Ectodermal cell (in vitro differentiated cells): Measurements from ENCODE around the gene TUBB4A.

Experiments
- H3K27ac ChIP-seq: 2 replicates; pipeline ENCODE4 v1.7.0; 2013; ENCODE audit warnings: mild to moderate bottlenecking, low read depth, low read length; ENCODE audit not compliant: insufficient read depth, poor library complexity, severe bottlenecking
- H3K27me3 ChIP-seq: 2 replicates; pipeline ENCODE4 v1.7.0; 2013; ENCODE audit warnings: mild to moderate bottlenecking, low read length; ENCODE audit not compliant: insufficient read depth, control insufficient read depth, poor library complexity, severe bottlenecking
- H3K36me3 ChIP-seq: one replicate; pipeline ENCODE4 v1.7.0; 2013; ENCODE audit warnings: low read length; ENCODE audit not compliant: control insufficient read depth, insufficient read depth
- H3K4me1 ChIP-seq: one replicate; pipeline ENCODE4 v1.7.0; 2013; ENCODE audit warnings: low read length; ENCODE audit not compliant: control insufficient read depth, insufficient read depth
- H3K4me3 ChIP-seq: 2 replicates; pipeline ENCODE4 v1.7.0; 2013; ENCODE audit warnings: low read depth, low read length, control low read depth; ENCODE audit not compliant: insufficient read depth
- H3K9me3 ChIP-seq: 2 replicates; pipeline ENCODE4 v1.7.0; 2013; ENCODE audit warnings: mild to moderate bottlenecking, low read length, moderate library complexity; ENCODE audit not compliant: control insufficient read depth
- WGBS, 2 experiments: methylation state at CpG; one replicate each; pipeline ENCODE4 v1.1.7; 2013; ENCODE audit warnings: missing lambda C conversion rate in 2 of 2; 5-methylcytosine and 5-hydroxymethylcytosine counted together

TUBB4A gene

DNA sequence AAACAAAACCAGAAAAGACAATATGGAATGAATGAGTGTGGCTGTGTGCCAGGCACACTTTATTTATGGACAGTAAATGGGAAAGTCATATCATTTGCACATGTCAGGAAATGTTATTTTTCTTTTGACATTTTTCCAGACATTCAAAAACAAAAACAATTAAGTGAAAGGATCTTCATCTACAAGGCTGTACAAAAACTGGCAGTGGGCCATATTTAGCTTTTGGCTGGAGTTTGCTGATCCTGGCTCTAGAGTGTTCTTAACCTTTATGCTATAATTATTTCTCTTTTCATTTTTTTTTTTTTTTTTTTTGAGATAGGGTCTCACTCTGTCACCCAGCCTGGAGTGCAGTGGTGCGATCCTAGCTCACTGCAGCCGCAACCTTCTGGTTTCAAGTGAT is 22.2 kb upstream of the TUBB4A start:
- Histone ChIP-seq H3K27me3 (peaks cover under 1% of the 10 kb centered on the region), H3K9me3 (no peaks in the 10 kb centered on the region), H3K4me3 (no peak overlapping the region), H3K4me1 (no peaks in the 10 kb centered on the region), H3K27ac (no peak overlapping the region), H3K36me3 (no peaks in the 10 kb centered on the region)
- 89 to 98% methylated on average over 2 of the region's 2 CpGs for WGBS, 2 experiments

DNA sequence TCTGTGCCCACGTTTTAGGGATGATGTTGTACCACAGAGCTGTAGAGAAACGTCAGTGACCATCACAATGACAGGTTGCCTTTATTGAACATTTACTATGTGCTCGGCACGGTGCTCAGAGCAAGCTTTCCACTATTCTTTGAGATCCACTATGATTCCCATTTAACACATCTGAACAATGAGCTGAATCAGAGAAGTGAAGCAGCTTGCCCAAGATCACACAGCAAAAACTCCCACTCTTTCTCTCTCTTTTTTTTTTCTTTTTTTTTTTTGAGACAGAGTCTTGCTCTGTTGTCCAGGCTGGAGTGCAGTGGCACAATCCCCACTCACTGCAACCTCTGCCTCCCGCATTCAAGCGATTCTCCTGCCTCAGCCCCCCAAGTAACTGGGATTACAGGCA is 20.6 kb upstream of the TUBB4A start:
- no peak overlapping the region for H3K4me3 ChIP-seq
- no peaks in the 10 kb centered on the region for H3K36me3 ChIP-seq
- H3K27me3 ChIP-seq = no peaks in the 10 kb centered on the region
- H3K4me1 ChIP-seq = no peaks in the 10 kb centered on the region
- H3K9me3 ChIP-seq = no peaks in the 10 kb centered on the region
- H3K27ac ChIP-seq = no peak overlapping the region
- WGBS, 2 experiments = 83 to 84% methylated on average over 6 of the region's 6 CpGs

DNA sequence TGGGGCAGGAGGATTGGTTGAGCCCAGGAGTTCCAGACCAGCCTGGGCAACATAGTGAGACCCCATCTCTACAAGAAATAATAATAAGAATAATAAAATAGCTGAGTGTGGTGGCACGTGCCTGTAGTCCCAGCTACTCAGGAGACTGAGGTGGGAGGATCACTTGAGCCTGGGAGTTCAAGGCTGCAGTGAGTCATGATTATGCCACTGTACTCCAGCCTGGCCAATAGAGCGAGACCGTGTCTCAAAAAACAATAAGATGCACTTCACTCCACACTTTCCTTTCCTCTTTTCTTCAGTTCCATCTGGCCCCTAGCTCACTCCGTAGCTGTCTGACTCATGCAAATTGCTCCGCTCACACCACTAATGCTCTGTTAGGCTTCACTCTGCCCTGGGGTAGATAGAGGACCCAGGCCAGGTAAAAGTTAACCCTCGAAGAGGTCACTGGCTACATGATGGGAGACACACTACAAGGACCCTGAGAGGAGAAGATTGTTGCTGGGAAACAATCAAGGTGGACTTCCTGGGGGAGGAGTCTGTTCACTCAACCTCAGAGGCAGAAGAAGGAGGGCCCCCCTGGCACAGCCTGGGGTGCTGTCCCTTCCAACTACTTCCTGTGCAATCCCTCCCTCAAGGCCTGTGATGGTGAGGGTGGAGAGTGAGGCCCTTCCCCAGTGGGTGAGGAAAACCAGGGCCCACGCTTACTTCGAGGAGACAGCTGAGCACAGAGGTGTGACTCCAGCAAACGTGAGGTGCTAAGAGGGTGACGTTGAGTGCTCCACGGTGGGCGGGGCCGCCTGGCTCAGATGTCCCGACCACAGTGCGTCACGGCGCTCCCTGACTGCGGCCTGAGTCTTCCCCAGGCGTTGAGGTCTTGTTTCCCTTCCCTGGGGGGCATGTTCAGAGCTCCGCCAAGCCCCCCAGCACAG is 19.9 kb upstream of the TUBB4A start:
- WGBS, 2 experiments = 77 to 78% methylated on average over 20 of the region's 20 CpGs
- H3K9me3 ChIP-seq = no peaks in the 10 kb centered on the region
- H3K36me3 ChIP-seq = no peaks in the 10 kb centered on the region
- H3K27ac ChIP-seq = no peak overlapping the region
- no peaks in the 10 kb centered on the region for H3K4me1 ChIP-seq
- H3K4me3 ChIP-seq = no peak overlapping the region
- H3K27me3 ChIP-seq = no peaks in the 10 kb centered on the region

DNA sequence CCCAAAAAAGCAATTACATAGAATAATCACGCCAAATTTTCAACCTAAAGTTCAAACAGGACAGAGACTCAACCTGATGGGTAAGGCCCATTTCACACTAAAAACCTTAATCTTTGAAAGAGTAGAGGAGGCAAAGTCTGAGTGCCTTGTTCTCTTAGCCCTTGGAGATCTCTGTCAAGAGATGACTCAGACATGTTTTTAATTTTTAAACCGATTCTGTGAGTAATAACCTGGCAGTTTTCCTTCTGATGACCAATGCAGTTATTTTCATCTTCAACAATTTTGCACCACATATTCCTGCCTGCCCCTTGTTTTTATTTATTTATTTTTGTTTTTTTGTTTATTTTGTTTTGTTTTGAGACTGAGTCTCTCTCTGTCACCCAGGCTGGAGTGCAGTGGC is 17.2 kb upstream of the TUBB4A start:
- H3K36me3 ChIP-seq = no peaks in the 10 kb centered on the region
- H3K4me3 ChIP-seq = no peak overlapping the region
- H3K4me1 ChIP-seq = no peaks in the 10 kb centered on the region
- WGBS, 2 experiments = 86 to 91% methylated on average over 2 of the region's 2 CpGs
- peaks cover 7% of the 10 kb centered on the region for H3K27me3 ChIP-seq
- H3K9me3 ChIP-seq = no peaks in the 10 kb centered on the region
- no peak overlapping the region for H3K27ac ChIP-seq

- 72 to 74% methylated on average over 14 of the region's 14 CpGs for WGBS, 2 experiments
- Histone ChIP-seq H3K27ac (no peak overlapping the region), H3K9me3 (no peaks in the 10 kb centered on the region), H3K4me3 (no peak overlapping the region), H3K4me1 (no peaks in the 10 kb centered on the region), H3K27me3 (peaks cover 7% of the 10 kb centered on the region), H3K36me3 (no peaks in the 10 kb centered on the region)
Observed at GRCh38 chr19:6518145-6518911, 16.2 kb upstream of the TUBB4A start.

GRCh38 chr19:6516659-6517291 is 14.7 kb upstream of the TUBB4A start:
- Histone ChIP-seq H3K4me1 (no peaks in the 10 kb centered on the region), H3K4me3 (peak overlapping the region; percentile 51), H3K27ac (no peak overlapping the region), H3K36me3 (no peaks in the 10 kb centered on the region), H3K9me3 (no peaks in the 10 kb centered on the region), H3K27me3 (peaks cover 7% of the 10 kb centered on the region)
- WGBS, 2 experiments = 3% methylated on average over 38 of the region's 38 CpGs

- Histone ChIP-seq H3K4me3 (peak overlapping the region; percentile 51), H3K27me3 (peaks cover 7% of the 10 kb centered on the region), H3K9me3 (no peaks in the 10 kb centered on the region), H3K27ac (no peak overlapping the region), H3K36me3 (no peaks in the 10 kb centered on the region), H3K4me1 (no peaks in the 10 kb centered on the region)
- WGBS, 2 experiments = 4 to 5% methylated on average over 26 of the region's 26 CpGs
Observed at GRCh38 chr19:6516018-6516658, 14.0 kb upstream of the TUBB4A start.

GRCh38 chr19:6514926-6515544 is 12.9 kb upstream of the TUBB4A start:
- H3K36me3 ChIP-seq = no peaks in the 10 kb centered on the region
- no peaks in the 10 kb centered on the region for H3K9me3 ChIP-seq
- H3K4me3 ChIP-seq = no peak overlapping the region
- H3K4me1 ChIP-seq = no peaks in the 10 kb centered on the region
- peaks cover 7% of the 10 kb centered on the region for H3K27me3 ChIP-seq
- WGBS, 2 experiments = 85 to 88% methylated on average over 13 to 15 of the region's 15 CpGs
- no peak overlapping the region for H3K27ac ChIP-seq

DNA sequence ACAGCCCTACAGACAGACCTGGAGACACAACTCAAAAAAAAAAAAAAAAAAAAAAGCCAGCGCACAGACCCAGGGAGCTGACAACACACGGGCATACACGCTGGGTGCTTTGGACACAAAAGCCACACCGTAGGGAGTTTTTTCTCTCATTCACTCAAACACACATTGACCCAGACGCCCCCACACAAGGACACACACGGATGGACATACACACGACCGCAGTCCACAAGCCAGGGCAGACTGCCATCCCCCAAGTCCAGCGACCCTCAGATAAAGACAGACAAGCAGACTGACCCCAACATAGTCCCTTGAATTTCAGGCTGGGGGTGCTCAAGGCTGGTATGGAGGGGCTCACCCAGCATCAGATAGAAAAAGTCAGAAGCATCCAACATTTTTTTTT is 12.0 kb upstream of the TUBB4A start:
- no peaks in the 10 kb centered on the region for H3K36me3 ChIP-seq
- no peak overlapping the region for H3K4me3 ChIP-seq
- H3K9me3 ChIP-seq = no peaks in the 10 kb centered on the region
- WGBS, 2 experiments = 87 to 93% methylated on average over 9 of the region's 9 CpGs
- H3K27me3 ChIP-seq = peaks cover 7% of the 10 kb centered on the region
- H3K4me1 ChIP-seq = no peaks in the 10 kb centered on the region
- H3K27ac ChIP-seq = no peak overlapping the region
